Germinal center (tissue), 1 donor: Measurements from ENCODE around the gene PCDH15.
"Not testable (repeated sequence)": the region's sequence is repeated elsewhere in the genome, so short reads cannot be mapped to it uniquely, and the experiment has no call there.

ENCODE experiments used
- DNase-seq: peaks from one replicate; pipeline ENCODE4 v3.0.0; 2012; ENCODE audit warnings: mixed read lengths, low spot score

The PCDH15 gene

GRCh38 chr10:54554028-54554427 lies 247.0 kb downstream of the PCDH15 start:
- DNase-seq: no peak

- no peak for DNase-seq
Measured at GRCh38 chr10:54550016-54550415, 251.0 kb downstream of the PCDH15 start.

GRCh38 chr10:54531296-54531695 lies 269.7 kb downstream of the PCDH15 start:
- no peak for DNase-seq

- no peak for DNase-seq
Measured at GRCh38 chr10:54530299-54530698, 270.7 kb downstream of the PCDH15 start.

- no peak for DNase-seq
Measured at GRCh38 chr10:54525816-54526215, 275.2 kb downstream of the PCDH15 start.

GRCh38 chr10:54515244-54515643 lies 285.8 kb downstream of the PCDH15 start:
- DNase-seq: not testable (repeated sequence)

GRCh38 chr10:54503863-54504262 lies 297.2 kb downstream of the PCDH15 start:
- no peak for DNase-seq

- no peak for DNase-seq
Measured at GRCh38 chr10:54501929-54502328, 299.1 kb downstream of the PCDH15 start.

GRCh38 chr10:54496852-54497251 lies 304.2 kb downstream of the PCDH15 start:
- DNase-seq: no peak

GRCh38 chr10:54487743-54488142 lies 313.3 kb downstream of the PCDH15 start:
- no peak for DNase-seq

GRCh38 chr10:54485971-54486370 lies 315.1 kb downstream of the PCDH15 start:
- DNase-seq: no peak

- no peak for DNase-seq
Measured at GRCh38 chr10:54484186-54484585, 316.8 kb downstream of the PCDH15 start.

GRCh38 chr10:54478601-54479000 lies 322.4 kb downstream of the PCDH15 start:
- no peak for DNase-seq

GRCh38 chr10:54477738-54478137 lies 323.3 kb downstream of the PCDH15 start:
- no peak for DNase-seq

GRCh38 chr10:54470324-54470631 lies 330.8 kb downstream of the PCDH15 start:
- no peak for DNase-seq

GRCh38 chr10:54469587-54470323 lies 331.3 kb downstream of the PCDH15 start:
- DNase-seq: no peak

- DNase-seq: no peak
Measured at GRCh38 chr10:54454271-54454670, 346.8 kb downstream of the PCDH15 start.

- no peak for DNase-seq
Measured at GRCh38 chr10:54449056-54449455, 352.0 kb downstream of the PCDH15 start.

GRCh38 chr10:54444170-54444569 lies 356.9 kb downstream of the PCDH15 start:
- no peak for DNase-seq

GRCh38 chr10:54441275-54441674 lies 359.8 kb downstream of the PCDH15 start:
- DNase-seq: no peak

GRCh38 chr10:54434782-54435181 lies 366.2 kb downstream of the PCDH15 start:
- no peak for DNase-seq

- DNase-seq: no peak
Measured at GRCh38 chr10:54415483-54415882, 385.5 kb downstream of the PCDH15 start.

- DNase-seq: no peak
Measured at GRCh38 chr10:54402576-54402975, 398.5 kb downstream of the PCDH15 start.

GRCh38 chr10:54396031-54396430 lies 405.0 kb downstream of the PCDH15 start:
- DNase-seq: no peak
